Raji (cell line): ENCODE data around the gene NPAS2.

Experiments
- POLR2A ChIP-seq: IDR thresholded peaks from 2 replicates; pipeline ENCODE4 v1.6.1; 2011; ENCODE audit warnings: low read depth, low read length, control low read depth; ENCODE audit not compliant: insufficient read depth

NPAS2 gene

GRCh38 chr2:100990166-100990565, 170.2 kb downstream of the NPAS2 start:
- TF ChIP-seq POLR2A, result no peak

- TF ChIP-seq POLR2A, result no peak
Measured at GRCh38 chr2:100990650-100991403, 170.9 kb downstream of the NPAS2 start.

DNA sequence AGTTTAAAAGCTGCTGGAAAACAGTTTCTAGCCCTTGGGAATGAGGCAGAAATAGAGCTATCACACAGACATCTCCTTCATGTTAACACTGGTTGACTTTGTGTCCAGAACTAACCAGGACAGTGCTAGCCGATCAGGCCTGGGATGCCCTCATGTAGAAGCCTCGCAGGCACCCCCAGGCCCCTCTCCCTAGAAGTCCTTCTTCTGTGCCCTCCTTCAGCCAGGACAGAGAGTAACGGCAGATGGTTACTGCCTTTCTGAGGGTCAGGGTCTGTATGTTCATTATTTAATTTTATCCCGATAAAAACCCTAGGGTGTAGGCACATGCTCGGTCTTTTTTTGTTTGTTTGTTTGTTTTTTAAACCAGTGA, 171.4 kb downstream of the NPAS2 start:
- no peak for TF ChIP-seq POLR2A

GRCh38 chr2:100992262-100992661, 172.3 kb downstream of the NPAS2 start:
- TF ChIP-seq POLR2A, result no peak

DNA sequence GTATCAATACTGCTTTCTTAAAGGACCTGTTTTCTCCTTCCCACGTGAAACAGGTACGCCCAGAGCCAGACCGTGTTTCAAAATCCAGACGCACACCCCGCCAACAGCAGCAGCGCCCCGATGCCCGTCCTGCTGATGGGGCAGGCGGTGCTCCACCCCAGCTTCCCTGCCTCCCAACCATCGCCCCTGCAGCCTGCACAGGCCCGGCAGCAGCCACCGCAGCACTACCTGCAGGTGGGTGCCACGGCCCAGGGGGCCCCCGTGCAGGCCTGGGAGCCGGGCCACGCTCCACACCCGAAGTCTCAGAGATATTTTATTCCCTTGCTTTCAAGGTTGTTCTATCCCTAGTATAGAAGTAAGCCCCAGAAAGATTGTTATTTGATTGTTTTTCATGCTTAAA, 173.4 kb downstream of the NPAS2 start:
- no peak for TF ChIP-seq POLR2A

GRCh38 chr2:100995309-100996075, 175.6 kb downstream of the NPAS2 start:
- TF ChIP-seq POLR2A, result no peak

GRCh38 chr2:100997509-100998234, 177.7 kb downstream of the NPAS2 start:
- no peak for TF ChIP-seq POLR2A

GRCh38 chr2:100998235-100998573, 178.3 kb downstream of the NPAS2 start:
- no peak for TF ChIP-seq POLR2A

DNA sequence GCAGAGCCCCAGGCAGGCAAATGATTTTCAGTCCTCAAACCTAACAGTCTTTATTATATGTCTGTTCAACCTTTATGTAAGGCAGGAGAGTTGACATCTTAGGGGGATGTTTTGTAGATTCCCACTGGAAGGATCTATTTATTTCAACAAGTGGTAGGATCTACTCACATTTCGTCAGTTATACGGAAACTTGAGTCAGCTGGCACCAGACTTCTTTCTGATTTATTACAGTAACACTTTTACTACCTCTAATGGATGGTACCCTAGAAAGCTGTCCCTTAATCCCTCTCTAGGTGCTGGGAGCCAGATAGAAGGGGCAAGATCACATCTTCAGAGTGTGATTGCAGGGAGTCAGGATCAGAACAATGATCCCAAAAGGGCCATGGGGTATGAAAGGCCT, 180.1 kb downstream of the NPAS2 start:
- TF ChIP-seq POLR2A, result no peak

DNA sequence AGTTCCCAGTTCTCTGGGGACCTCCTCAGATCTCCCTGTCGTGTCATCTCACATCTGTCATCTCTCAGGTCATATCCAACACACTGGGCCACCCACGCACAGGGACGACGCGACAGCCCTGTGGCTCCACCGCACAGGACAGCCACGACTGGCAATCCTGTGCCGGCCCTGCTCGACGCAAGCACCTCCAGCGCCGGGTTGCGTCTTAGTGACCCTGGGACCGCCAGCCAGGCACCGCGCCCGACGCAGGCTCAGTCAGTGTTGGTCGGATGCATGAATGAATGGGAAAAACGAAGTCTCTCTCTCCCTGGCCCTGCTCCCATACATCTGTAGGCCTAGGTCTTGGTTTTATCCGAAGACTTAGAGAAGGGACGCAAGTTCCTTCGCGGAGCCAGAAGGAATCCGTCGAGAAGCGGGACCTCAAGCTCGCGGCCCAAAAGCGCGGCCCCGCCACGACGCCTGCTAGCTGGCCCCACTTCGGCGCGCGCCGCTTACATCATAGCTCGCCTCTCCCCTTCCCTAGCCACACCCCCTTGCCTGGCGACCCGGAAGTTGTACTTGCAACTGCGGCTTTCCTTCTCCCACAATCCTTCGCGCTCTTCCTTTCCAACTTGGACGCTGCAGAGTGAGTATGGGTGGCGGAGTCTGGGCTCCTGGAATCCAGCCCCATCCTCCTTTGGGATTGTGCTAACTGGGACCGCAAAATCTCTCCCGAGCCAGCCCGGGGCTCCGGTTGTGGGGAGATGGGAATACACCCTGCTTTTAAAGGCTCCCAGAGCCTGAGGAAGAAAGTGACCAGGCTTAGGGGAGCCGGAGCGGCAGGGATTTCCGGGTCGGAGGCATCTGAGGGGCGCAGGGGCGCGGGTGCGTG, 182.0 kb downstream of the NPAS2 start, which contains the start of gene RPL31:
Gene RPL31, plus strand, starts transcription at position 599 of the 871 bp plus-strand sequence. CDS start 413 bp downstream, outside the sequence.
- TF ChIP-seq POLR2A, result peak; percentile 98

DNA sequence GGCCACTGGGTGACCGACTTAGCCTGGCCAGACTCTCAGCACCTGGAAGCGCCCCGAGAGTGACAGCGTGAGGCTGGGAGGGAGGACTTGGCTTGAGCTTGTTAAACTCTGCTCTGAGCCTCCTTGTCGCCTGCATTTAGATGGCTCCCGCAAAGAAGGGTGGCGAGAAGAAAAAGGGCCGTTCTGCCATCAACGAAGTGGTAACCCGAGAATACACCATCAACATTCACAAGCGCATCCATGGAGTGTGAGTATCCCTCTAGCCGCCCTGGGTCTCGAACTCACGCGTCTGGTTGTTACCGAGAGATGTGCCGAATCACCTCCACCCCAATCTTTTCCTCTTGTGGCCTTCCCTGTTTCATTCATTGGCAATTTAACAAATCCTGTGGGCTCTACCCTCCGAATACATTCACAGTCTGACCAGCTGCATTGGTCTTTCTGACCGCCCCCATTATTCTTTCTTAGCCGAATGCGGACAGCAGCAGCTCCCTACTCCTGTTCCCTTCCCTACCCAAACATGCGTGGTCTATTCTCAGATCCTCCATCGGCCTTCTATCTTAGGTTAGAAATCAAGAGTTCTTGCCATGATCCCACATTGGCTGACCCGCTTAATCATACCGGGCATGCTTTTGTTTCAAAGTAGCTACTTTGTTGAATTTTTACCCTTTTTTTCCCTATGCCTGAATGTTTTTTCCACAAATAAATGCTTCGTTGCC, 182.8 kb downstream of the NPAS2 start:
- no peak for TF ChIP-seq POLR2A

DNA sequence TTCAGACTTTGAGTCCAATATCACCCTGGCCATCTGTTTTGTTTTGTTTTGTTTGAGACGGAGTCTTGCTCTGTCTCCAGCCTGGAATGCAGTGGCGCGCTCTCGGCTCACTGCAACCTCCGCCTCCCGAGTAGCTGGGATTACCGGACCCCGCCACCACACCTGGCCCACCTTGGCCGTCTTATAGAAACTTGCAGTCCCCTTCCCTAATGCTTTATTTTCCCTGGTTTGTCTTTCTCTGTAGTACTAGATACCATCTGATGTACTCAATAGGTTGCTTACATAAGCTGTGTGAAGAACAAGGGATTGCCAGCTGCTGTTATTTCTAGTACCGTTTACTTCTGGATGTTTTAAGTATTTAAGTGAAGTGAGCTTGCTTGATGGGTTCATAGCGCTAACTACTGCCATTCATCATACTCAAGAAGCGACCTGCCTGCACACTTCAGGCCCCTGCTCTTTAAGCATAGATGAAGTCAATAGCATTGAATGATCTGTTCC, 183.4 kb downstream of the NPAS2 start:
- TF ChIP-seq POLR2A, result no peak

GRCh38 chr2:101004620-101005325, 184.8 kb downstream of the NPAS2 start:
- TF ChIP-seq POLR2A, result no peak
